ENCODE results near the gene CSTPP1.

DNA sequence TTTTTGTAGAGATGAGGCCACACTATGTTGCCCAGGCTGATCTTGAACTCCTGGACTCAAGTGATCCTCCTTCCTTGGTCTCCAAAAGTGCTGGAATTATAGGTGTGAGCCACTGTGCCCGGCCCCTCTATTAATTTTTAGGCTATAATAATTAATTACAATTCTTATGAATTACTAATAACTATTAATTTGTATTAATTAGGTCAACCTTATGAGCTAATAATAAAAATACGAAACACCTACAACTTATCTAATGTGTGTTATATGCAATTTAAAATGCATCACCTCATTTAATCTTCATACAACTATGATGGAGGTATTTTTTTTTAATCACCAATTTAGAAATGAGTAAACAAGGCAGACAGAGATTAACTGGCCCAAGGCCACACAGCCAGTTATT lies 44.5 kb upstream of the CSTPP1 start:
- TF ChIP-seq ZNF274 (IDR thresholded peaks at IDR 0.05; ENCODE audit: low read depth, low read length) (no peak), YY1 (IDR thresholded peaks at IDR 0.05; ENCODE audit: insufficient read depth, insufficient read length) (no peak)
